Measurements from ENCODE around the gene SNTG2. TPM values are rescaled to one million over a fixed set of nuclear protein-coding genes. Genes with fewer than 3 reads are reported as not detected.

SNTG2 gene
- total and polyA plus RNA-seq, 2 donors (not counting 3 experiments of a cell fraction or from before 2014, with no cell fraction given): not detected

DNA sequence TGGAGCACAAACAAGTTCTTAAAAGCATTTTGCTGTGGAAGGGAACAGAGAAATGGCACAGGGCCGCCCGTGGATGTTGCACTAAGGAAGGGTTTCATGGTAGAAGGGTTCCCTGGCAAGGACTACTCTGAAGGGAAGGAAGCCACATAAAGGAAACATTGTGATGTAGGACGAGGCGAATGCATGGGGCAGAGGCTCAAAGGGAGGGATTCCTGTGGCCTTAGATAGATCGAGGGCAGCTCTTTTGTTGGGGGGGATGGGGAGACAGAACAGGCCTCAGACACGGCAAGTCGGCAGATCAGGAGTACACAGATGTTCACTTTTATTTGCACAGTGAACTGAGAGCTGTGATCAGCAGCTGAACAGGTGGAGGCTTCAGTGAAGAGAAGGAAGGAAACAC, 205.4 kb downstream of the SNTG2 start:
- no peak overlapping the region for H3K4me2 ChIP-seq (ENCODE audit: insufficient read depth, low read length)
- H3K4me3 ChIP-seq (replicated peaks in 1 of 3; ENCODE audit: insufficient read depth in 1 of 3, low read depth in 1 of 3, low read length in 3 of 3): no peak overlapping the region
- H3K27me3 ChIP-seq (ENCODE audit: control insufficient read depth in 2 of 2, insufficient read depth in 2 of 2, low read length in 2 of 2): no peaks in the 10 kb centered on the region
- intact Hi-C loops (cut with micrococcal nuclease): no loop called here
- FAIRE-seq: no peak
- H3K79me2 ChIP-seq (ENCODE audit: control insufficient read depth, insufficient read depth, low read length): no peaks in the 10 kb centered on the region
- no TSS peak for BruUV-seq (replicated peaks)
- peaks cover 7% of the 10 kb centered on the region for H3K9me3 ChIP-seq (replicated peaks; ENCODE audit: control insufficient read depth, insufficient read depth, low read length)
- no peak for DNase-seq (ENCODE audit: low read depth, low spot score)
- no peak overlapping the region for H3K9ac ChIP-seq (replicated peaks; ENCODE audit: extremely low read depth, insufficient read depth, low read length)
- no peak overlapping the region for H3K27ac ChIP-seq (ENCODE audit: insufficient read depth, low read depth, low read length)
- ChIA-PET POLR2A (no interaction called here), CTCF (no interaction called here)
- no peak for TF ChIP-seq EZH2 (IDR thresholded peaks at IDR 0.05; ENCODE audit: borderline replicate concordance, low read depth, low read length, severe bottlenecking)
- TF ChIP-seq JUN (IDR thresholded peaks at IDR 0.05; ENCODE audit: borderline replicate concordance, insufficient read depth, insufficient read length, low read depth): no peak
- no peak for TF ChIP-seq FOS (IDR thresholded peaks at IDR 0.05; ENCODE audit: borderline replicate concordance, insufficient read depth, low read length)
- TF ChIP-seq GATA2 (IDR thresholded peaks at IDR 0.05; ENCODE audit: insufficient read depth, insufficient read length, low read depth, low read length): no peak
- TF ChIP-seq, protein P1, sequence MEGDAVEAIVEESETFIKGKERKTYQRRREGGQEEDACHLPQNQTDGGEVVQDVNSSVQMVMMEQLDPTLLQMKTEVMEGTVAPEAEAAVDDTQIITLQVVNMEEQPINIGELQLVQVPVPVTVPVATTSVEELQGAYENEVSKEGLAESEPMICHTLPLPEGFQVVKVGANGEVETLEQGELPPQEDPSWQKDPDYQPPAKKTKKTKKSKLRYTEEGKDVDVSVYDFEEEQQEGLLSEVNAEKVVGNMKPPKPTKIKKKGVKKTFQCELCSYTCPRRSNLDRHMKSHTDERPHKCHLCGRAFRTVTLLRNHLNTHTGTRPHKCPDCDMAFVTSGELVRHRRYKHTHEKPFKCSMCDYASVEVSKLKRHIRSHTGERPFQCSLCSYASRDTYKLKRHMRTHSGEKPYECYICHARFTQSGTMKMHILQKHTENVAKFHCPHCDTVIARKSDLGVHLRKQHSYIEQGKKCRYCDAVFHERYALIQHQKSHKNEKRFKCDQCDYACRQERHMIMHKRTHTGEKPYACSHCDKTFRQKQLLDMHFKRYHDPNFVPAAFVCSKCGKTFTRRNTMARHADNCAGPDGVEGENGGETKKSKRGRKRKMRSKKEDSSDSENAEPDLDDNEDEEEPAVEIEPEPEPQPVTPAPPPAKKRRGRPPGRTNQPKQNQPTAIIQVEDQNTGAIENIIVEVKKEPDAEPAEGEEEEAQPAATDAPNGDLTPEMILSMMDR (IDR thresholded peaks at IDR 0.05; ENCODE audit: extremely low read depth in 1 of 2, insufficient read depth in 1 of 2, low read depth in 1 of 2, low read length in 2 of 2): no peak
- H4K20me1 ChIP-seq (replicated peaks; ENCODE audit: control insufficient read depth, extremely low read depth, insufficient read depth, low read length): no peaks in the 10 kb centered on the region
- no peaks in the 10 kb centered on the region for H3K9me1 ChIP-seq (replicated peaks; ENCODE audit: control insufficient read depth, extremely low read depth, insufficient read depth, low read length)
- no peak overlapping the region for H2AFZ ChIP-seq (ENCODE audit: low read depth, low read length)
- no peaks in the 10 kb centered on the region for H3K36me3 ChIP-seq (ENCODE audit: control insufficient read depth in 2 of 2, extremely low read depth in 1 of 2, insufficient read depth in 2 of 2, low read length in 2 of 2)
- dilution Hi-C loops (cut with MboI; ENCODE audit: extremely low pct_ligation_motif_present, low sequenced_read_pairs): no loop called here
- H3K4me1 ChIP-seq (ENCODE audit: control insufficient read depth, extremely low read depth, insufficient read depth, low read length): no peaks in the 10 kb centered on the region

DNA sequence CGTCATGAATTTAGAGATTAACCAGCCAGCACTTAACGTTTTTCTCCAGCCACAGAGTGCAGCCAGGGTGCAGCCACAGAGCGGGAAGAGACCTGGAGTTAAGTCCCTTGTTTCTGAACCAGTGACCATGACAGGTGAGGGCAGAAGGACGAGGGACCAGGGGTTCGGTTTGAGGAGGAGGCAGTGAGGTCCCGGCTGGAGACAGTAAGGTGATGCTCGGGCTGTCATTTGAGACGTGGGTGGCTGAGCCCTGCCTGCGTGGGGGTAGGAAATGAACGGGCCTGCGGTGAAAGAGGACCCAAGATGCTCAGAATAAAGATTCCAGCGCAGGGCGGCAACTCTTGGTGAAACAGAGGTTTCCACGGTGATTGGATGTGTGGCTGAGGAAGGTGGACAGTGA, 205.9 kb downstream of the SNTG2 start:
- no peaks in the 10 kb centered on the region for H3K4me1 ChIP-seq (ENCODE audit: control insufficient read depth, extremely low read depth, insufficient read depth, low read length)
- CTCF ChIA-PET: no interaction called here
- H3K4me2 ChIP-seq (ENCODE audit: insufficient read depth, low read length): no peak overlapping the region
- no peak for FAIRE-seq
- intact Hi-C loops (cut with micrococcal nuclease): no loop called here
- no peaks in the 10 kb centered on the region for H3K9me1 ChIP-seq (replicated peaks; ENCODE audit: control insufficient read depth, extremely low read depth, insufficient read depth, low read length)
- no peak overlapping the region for H3K4me3 ChIP-seq (replicated peaks in 1 of 3; ENCODE audit: insufficient read depth in 1 of 3, low read depth in 1 of 3, low read length in 3 of 3)
- dilution Hi-C loops (cut with MboI; ENCODE audit: extremely low pct_ligation_motif_present, low sequenced_read_pairs): no loop called here
- POLR2A ChIA-PET: no interaction called here
- H3K79me2 ChIP-seq (ENCODE audit: control insufficient read depth, insufficient read depth, low read length): no peaks in the 10 kb centered on the region
- no peaks in the 10 kb centered on the region for H3K36me3 ChIP-seq (ENCODE audit: control insufficient read depth in 2 of 2, extremely low read depth in 1 of 2, insufficient read depth in 2 of 2, low read length in 2 of 2)
- no peak overlapping the region for H3K9ac ChIP-seq (replicated peaks; ENCODE audit: extremely low read depth, insufficient read depth, low read length)
- TF ChIP-seq EZH2 (IDR thresholded peaks at IDR 0.05; ENCODE audit: borderline replicate concordance, low read depth, low read length, severe bottlenecking): no peak
- no peak for TF ChIP-seq JUN (IDR thresholded peaks at IDR 0.05; ENCODE audit: borderline replicate concordance, insufficient read depth, insufficient read length, low read depth)
- TF ChIP-seq, protein P2, sequence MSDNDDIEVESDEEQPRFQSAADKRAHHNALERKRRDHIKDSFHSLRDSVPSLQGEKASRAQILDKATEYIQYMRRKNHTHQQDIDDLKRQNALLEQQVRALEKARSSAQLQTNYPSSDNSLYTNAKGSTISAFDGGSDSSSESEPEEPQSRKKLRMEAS (IDR thresholded peaks at IDR 0.05; ENCODE audit: insufficient read depth, insufficient read length): no peak
- TF ChIP-seq, protein P1 (IDR thresholded peaks at IDR 0.05; ENCODE audit: extremely low read depth in 1 of 2, insufficient read depth in 1 of 2, low read depth in 1 of 2, low read length in 2 of 2): no peak
- TF ChIP-seq POLR2A (IDR thresholded peaks at IDR 0.05; ENCODE audit: low read depth, low read length): no peak
- no peak for TF ChIP-seq GATA2 (IDR thresholded peaks at IDR 0.05; ENCODE audit: insufficient read depth, insufficient read length, low read depth, low read length)
- TF ChIP-seq MYC (IDR thresholded peaks at IDR 0.05; ENCODE audit: low read depth, low read length): no peak
- no peak for TF ChIP-seq FOS (IDR thresholded peaks at IDR 0.05; ENCODE audit: borderline replicate concordance, insufficient read depth, low read length)
- TF ChIP-seq POLR2AphosphoS5 (IDR thresholded peaks at IDR 0.05; ENCODE audit: insufficient read depth, low read depth, low read length): no peak
- no peaks in the 10 kb centered on the region for H4K20me1 ChIP-seq (replicated peaks; ENCODE audit: control insufficient read depth, extremely low read depth, insufficient read depth, low read length)
- BruUV-seq (replicated peaks): no TSS peak
- H3K27ac ChIP-seq (ENCODE audit: insufficient read depth, low read depth, low read length): no peak overlapping the region
- H3K9me3 ChIP-seq (replicated peaks; ENCODE audit: control insufficient read depth, insufficient read depth, low read length): peaks cover 6% of the 10 kb centered on the region
- no peak for DNase-seq (ENCODE audit: low read depth, low spot score)
- H3K27me3 ChIP-seq (ENCODE audit: control insufficient read depth in 2 of 2, insufficient read depth in 2 of 2, low read length in 2 of 2): no peaks in the 10 kb centered on the region
- no peak overlapping the region for H2AFZ ChIP-seq (ENCODE audit: low read depth, low read length)
